Activated CD8-positive, alpha-beta memory T cell treated with anti-CD3 and anti-CD28 coated beads for 48 hours (primary cell): Measurements from ENCODE around the gene SGCD.

Experiments used
- DNase-seq, 3 experiments: peaks; one replicate each; pipeline ENCODE4 v3.0.0-alpha.2; 2020; ENCODE audit warnings: low read depth in 2 of 3, low spot score in 2 of 3

The SGCD gene

DNA sequence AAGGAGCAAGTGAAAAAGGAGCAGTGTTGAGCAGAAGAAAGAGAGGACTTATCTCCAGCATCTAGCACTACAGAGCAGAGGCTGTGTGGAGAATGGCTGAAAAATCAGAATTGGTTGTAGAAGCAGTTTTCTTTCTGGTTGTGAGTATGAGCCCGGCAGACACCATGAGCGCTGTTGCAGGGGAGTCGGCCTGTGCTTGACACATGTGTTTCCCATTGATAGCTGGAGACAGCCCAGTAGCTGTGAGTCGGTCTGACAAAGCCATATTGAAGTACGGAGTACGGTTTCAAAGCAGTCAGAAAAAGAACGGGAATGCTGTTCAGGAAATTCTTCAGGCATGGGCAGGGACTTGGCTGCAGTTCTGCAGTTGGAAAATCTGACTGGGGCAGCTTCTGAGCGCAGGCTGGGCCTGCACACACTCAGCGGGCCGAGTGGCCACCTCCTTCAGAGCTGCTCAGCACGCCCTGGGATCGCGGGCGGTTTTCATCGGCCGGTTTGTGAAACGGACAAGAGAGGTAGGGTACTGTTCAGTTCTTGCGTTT is at the start of gene SGCD:
SGCD (plus strand) TSS at position 447 of the 542 bp plus-strand sequence.
- DNase-seq: no peak

- DNase-seq: no peak
These were observed 49.7 kb upstream of the SGCD start for GRCh38 chr5:156277290-156277689.

DNA sequence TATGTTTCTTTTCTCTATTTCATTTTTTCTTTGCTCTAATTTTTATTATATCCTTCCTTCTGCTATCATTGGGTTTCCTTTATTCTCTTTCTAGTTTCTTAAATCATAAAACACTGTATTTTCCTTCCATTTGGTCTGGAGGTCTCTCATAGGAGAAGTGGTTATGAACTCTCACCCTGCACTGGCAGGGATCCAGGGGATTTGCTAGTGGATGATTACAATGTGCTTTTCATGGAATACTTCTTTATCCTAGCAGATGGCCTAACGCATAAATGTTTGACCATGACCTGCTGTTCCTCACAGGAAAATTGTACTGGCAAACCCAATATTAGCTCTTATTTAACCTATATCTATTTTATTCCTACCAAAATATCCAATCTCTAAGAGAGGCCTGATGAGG is 31.5 kb upstream of the SGCD start:
- no peak for DNase-seq

- DNase-seq: no peak
These were observed 16.8 kb upstream of the SGCD start for GRCh38 chr5:156310115-156310514.

GRCh38 chr5:156312897-156313694 is 13.9 kb upstream of the SGCD start:
- no peak for DNase-seq

- DNase-seq: no peak
These were observed 12.5 kb upstream of the SGCD start for GRCh38 chr5:156314416-156314815.

- DNase-seq: no peak
These were observed 4.3 kb upstream of the SGCD start for GRCh38 chr5:156322666-156323065.

- DNase-seq: no peak
These were observed 332 bp downstream of the SGCD start for GRCh38 chr5:156327296-156327695.

DNA sequence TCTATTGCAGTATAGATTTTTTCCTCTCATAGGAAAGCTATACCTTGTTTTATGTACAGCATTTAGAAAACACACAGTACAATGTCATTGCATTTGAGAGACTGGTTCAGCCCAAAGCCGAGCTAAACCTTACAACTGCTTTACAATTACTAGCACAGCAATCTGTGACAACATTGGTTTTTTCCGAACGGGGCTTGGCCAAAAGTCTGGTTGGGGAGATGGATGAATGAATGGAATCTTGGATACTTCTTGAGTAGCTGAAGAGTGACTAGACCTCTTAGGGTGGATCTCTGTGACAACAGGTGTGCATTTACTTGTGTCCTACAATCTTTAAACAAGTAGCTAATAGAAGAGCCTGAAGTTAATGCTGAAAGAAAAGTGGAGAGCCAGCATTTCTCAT is 1.2 kb downstream of the SGCD start:
- no peak for DNase-seq

- no peak for DNase-seq
These were observed 1.8 kb downstream of the SGCD start for GRCh38 chr5:156328766-156329165.

DNA sequence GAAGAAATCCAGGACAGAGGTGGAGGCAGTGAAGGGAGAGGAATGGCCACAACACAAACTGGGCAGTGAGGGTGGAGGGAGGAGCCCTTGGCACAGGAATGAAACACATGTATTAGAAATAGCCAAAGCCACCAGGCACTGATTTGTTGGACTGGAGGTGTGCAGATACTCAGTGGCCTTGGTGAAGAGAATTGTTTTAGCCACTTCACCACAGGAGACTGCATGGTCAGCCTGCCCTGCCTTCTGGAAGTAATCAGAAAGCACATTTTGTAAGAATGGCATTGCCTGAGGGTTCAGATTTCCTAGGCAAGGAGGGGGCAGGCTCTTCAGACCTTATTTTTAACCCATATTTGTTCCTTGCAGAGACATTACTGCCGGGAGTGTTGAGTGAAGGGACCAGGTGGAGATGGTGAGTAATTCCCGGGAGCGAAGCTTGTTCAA is 2.2 kb downstream of the SGCD start:
- no peak for DNase-seq

- no peak for DNase-seq
These were observed 3.3 kb downstream of the SGCD start for GRCh38 chr5:156330141-156330870.

DNA sequence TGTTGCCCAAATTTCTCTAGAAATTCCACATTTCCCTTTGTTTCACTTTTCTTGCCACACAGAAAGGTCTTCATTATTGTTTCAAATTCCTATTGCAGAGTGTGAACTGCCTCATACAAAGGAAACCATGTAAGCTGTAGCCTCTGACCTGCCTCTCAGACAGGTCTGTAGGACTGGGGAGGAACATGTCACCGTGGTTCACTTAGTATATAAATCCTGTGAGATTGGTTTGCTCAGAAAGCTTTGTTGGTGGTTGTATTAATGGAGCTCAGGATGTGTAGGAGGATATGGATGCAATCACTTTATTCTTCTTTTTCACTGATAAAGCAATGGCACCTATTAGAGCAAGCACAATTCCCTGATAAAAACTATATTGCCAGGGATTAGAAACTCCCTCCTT is 4.2 kb downstream of the SGCD start:
- DNase-seq: no peak

- DNase-seq: no peak
These were observed 4.9 kb downstream of the SGCD start for GRCh38 chr5:156331845-156332244.

- no peak for DNase-seq
These were observed 5.3 kb downstream of the SGCD start for GRCh38 chr5:156332245-156332644.

- no peak for DNase-seq
These were observed 12.3 kb downstream of the SGCD start for GRCh38 chr5:156339139-156339841.

- no peak for DNase-seq
These were observed 13.9 kb downstream of the SGCD start for GRCh38 chr5:156340893-156341292.

GRCh38 chr5:156350256-156350655 is 23.3 kb downstream of the SGCD start:
- no peak for DNase-seq

GRCh38 chr5:156351423-156351822 is 24.5 kb downstream of the SGCD start:
- DNase-seq: no peak

GRCh38 chr5:156354571-156354970 is 27.6 kb downstream of the SGCD start:
- DNase-seq: no peak

DNA sequence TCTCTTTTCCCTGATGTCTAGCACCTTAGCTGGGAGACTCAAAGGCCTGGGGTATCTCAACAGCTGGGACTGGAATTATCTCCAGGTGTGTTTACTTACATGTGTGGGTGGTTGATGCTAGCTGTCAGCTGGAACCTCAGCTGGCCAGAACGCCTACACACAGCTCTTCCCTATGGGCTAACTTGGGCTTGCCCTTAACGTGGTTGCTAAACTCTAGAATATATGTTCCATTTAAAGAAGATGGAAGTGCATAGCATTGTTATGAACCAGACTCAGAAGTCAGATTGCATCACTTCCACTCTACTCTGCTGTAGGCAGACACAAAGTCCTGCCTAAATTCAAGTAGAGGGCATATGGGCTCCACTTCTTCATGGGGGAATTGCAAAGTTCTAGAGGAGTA is 29.3 kb downstream of the SGCD start:
- DNase-seq: no peak

GRCh38 chr5:156359476-156359875 is 32.5 kb downstream of the SGCD start:
- DNase-seq: no peak
